SJCRH30 (cell line): ENCODE results near the gene MCHR2. TPM values are rescaled to one million over a fixed set of nuclear protein-coding genes. Genes with fewer than 3 reads are reported as not detected.
"Not testable (repeated sequence)": the region's sequence is repeated elsewhere in the genome, so short reads cannot be mapped to it uniquely, and the experiment has no call there.

Experiments
- DNase-seq, 2 experiments: peaks; one replicate each; pipeline ENCODE4 v3.0.0-alpha.2; 2015 to 2020
- H3K27ac ChIP-seq: fragments of 250-450 bp; sonication (Bioruptor Pico); 2 replicates; pipeline ENCODE4 v1.5.1; 2020; ENCODE audit warnings: mild to moderate bottlenecking, moderate library complexity
- H3K27me3 ChIP-seq: fragments of 250-450 bp; sonication (Bioruptor Pico); 2 replicates; pipeline ENCODE4 v1.5.1; 2020; ENCODE audit warnings: mild to moderate bottlenecking, moderate library complexity
- H3K36me3 ChIP-seq: fragments of 250-450 bp; sonication (Bioruptor Pico); 2 replicates; pipeline ENCODE4 v1.5.1; 2020; ENCODE audit warnings: mild to moderate bottlenecking, moderate library complexity
- H3K4me1 ChIP-seq: fragments of 250-450 bp; sonication (Bioruptor Pico); 2 replicates; pipeline ENCODE4 v1.5.1; 2020; ENCODE audit warnings: mild to moderate bottlenecking, moderate library complexity
- H3K4me3 ChIP-seq: fragments of 250-450 bp; sonication (Bioruptor Pico); 2 replicates; pipeline ENCODE4 v1.5.1; 2020; ENCODE audit warnings: mild to moderate bottlenecking, moderate library complexity
- H3K9me3 ChIP-seq: fragments of 250-450 bp; sonication (Bioruptor Pico); replicated peaks from 2 replicates; pipeline ENCODE4 v1.5.1; 2020; ENCODE audit warnings: mild to moderate bottlenecking, moderate library complexity
- total RNA-seq: library from RNA; depleted of rRNA; stranded (reverse); fragments of >200 nt; shearing (Covaris generic); gene quantifications from 2 replicates; pipeline ENCODE4 v1.2.3, GENCODE V29; 2014; rRNA removed

The MCHR2 gene
- not detected in 2 replicates for total RNA-seq

- no peak within 1 kb of the TSS for H3K4me3 ChIP-seq
- no peaks in the 10 kb centered on the region for H3K36me3 ChIP-seq
These were observed at the start of gene MCHR2 for GRCh38 chr6:99993533-99994251. MCHR2 (minus strand) TSS chr6:99994223; CDS start chr6:99956147, 38,076 bp downstream.

GRCh38 chr6:100038546-100038945, 44.5 kb upstream of the MCHR2 start:
- H3K27ac ChIP-seq, H3K27me3 ChIP-seq, H3K36me3 ChIP-seq, H3K4me1 ChIP-seq, H3K9me3 ChIP-seq, H3K4me3 ChIP-seq, DNase-seq: not testable (repeated sequence)

More at GRCh38 chr6:99993533-99994251, at the start of gene MCHR2:
- DNase-seq, result no peak
- Histone ChIP-seq H3K27me3 (no peaks in the 10 kb centered on the region), H3K4me1 (no peaks in the 10 kb centered on the region), H3K27ac (no peak within 1 kb of the TSS), H3K9me3 (no peaks in the 10 kb centered on the region)

- Histone ChIP-seq H3K4me1 (no peaks in the 10 kb centered on the region), H3K9me3 (peaks cover 3% of the 10 kb centered on the region; the same call in 1 of the 2 replicates), H3K27me3 (no peaks in the 10 kb centered on the region), H3K36me3 (no peaks in the 10 kb centered on the region), H3K4me3 (no peak overlapping the region), H3K27ac (no peak overlapping the region)
- no peak for DNase-seq
These were observed 42.0 kb upstream of the MCHR2 start for GRCh38 chr6:100035873-100036653.

- no peak overlapping the region for H3K4me3 ChIP-seq
- no peaks in the 10 kb centered on the region for H3K9me3 ChIP-seq
- 0 out of 2 replicates have a peak, but pooled peaks cover 9% of the 10 kb centered on the region for H3K27me3 ChIP-seq
- H3K4me1 ChIP-seq, result no peaks in the 10 kb centered on the region
- H3K36me3 ChIP-seq, result no peaks in the 10 kb centered on the region
- no peak for DNase-seq
- no peak overlapping the region for H3K27ac ChIP-seq
These were observed 29.8 kb upstream of the MCHR2 start for GRCh38 chr6:100023798-100024197.

- no peak for DNase-seq
- Histone ChIP-seq H3K27ac (no peak overlapping the region), H3K36me3 (no peaks in the 10 kb centered on the region), H3K27me3 (0 out of 2 replicates have a peak, but pooled peaks cover 9% of the 10 kb centered on the region), H3K9me3 (peaks cover under 1% of the 10 kb centered on the region; the same call in 1 of the 2 replicates), H3K4me1 (no peaks in the 10 kb centered on the region), H3K4me3 (no peak overlapping the region)
These were observed 28.8 kb upstream of the MCHR2 start for GRCh38 chr6:100022847-100023246.

GRCh38 chr6:100008857-100009256, 14.8 kb upstream of the MCHR2 start:
- DNase-seq, result no peak
- no peak overlapping the region for H3K27ac ChIP-seq
- H3K27me3 ChIP-seq, result no peaks in the 10 kb centered on the region; the same call in 1 of the 2 replicates
- no peaks in the 10 kb centered on the region for H3K36me3 ChIP-seq
- no peaks in the 10 kb centered on the region for H3K4me1 ChIP-seq
- H3K9me3 ChIP-seq, result no peaks in the 10 kb centered on the region
- no peak overlapping the region for H3K4me3 ChIP-seq

GRCh38 chr6:100001915-100002388, 7.9 kb upstream of the MCHR2 start:
- no peak overlapping the region for H3K4me3 ChIP-seq
- H3K36me3 ChIP-seq, result no peaks in the 10 kb centered on the region
- no peak overlapping the region for H3K27ac ChIP-seq
- no peaks in the 10 kb centered on the region for H3K27me3 ChIP-seq
- DNase-seq, result peak; percentile 25 to 75
- no peaks in the 10 kb centered on the region for H3K9me3 ChIP-seq
- no peaks in the 10 kb centered on the region for H3K4me1 ChIP-seq

- Histone ChIP-seq H3K36me3 (no peaks in the 10 kb centered on the region), H3K27me3 (no peaks in the 10 kb centered on the region), H3K4me3 (no peak overlapping the region), H3K9me3 (no peaks in the 10 kb centered on the region), H3K4me1 (no peaks in the 10 kb centered on the region), H3K27ac (no peak overlapping the region)
- no peak for DNase-seq
These were observed 3.1 kb upstream of the MCHR2 start for GRCh38 chr6:99997141-99997540.

GRCh38 chr6:99995916-99996315, 1.9 kb upstream of the MCHR2 start:
- H3K4me3 ChIP-seq, result no peak overlapping the region
- H3K27me3 ChIP-seq, result no peaks in the 10 kb centered on the region
- H3K27ac ChIP-seq, result no peak overlapping the region
- H3K9me3 ChIP-seq, result no peaks in the 10 kb centered on the region
- no peaks in the 10 kb centered on the region for H3K4me1 ChIP-seq
- no peaks in the 10 kb centered on the region for H3K36me3 ChIP-seq
- no peak for DNase-seq

- H3K4me3 ChIP-seq, result no peak overlapping the region
- no peaks in the 10 kb centered on the region for H3K36me3 ChIP-seq
- no peak for DNase-seq
- H3K27ac ChIP-seq, result no peak overlapping the region
- no peaks in the 10 kb centered on the region for H3K9me3 ChIP-seq
- no peaks in the 10 kb centered on the region for H3K27me3 ChIP-seq
- no peaks in the 10 kb centered on the region for H3K4me1 ChIP-seq
These were observed 884 bp downstream of the MCHR2 start for GRCh38 chr6:99993146-99993532.

GRCh38 chr6:99991955-99992354, 2.1 kb downstream of the MCHR2 start:
- Histone ChIP-seq H3K4me3 (no peak overlapping the region), H3K9me3 (no peaks in the 10 kb centered on the region), H3K4me1 (no peaks in the 10 kb centered on the region), H3K36me3 (no peaks in the 10 kb centered on the region), H3K27me3 (no peaks in the 10 kb centered on the region), H3K27ac (no peak overlapping the region)
- no peak for DNase-seq

GRCh38 chr6:99980741-99981140, 13.3 kb downstream of the MCHR2 start:
- no peak overlapping the region for H3K4me3 ChIP-seq
- H3K27me3 ChIP-seq, result no peaks in the 10 kb centered on the region; the same call in 1 of the 2 replicates
- H3K27ac ChIP-seq, result no peak overlapping the region
- H3K9me3 ChIP-seq, result no peaks in the 10 kb centered on the region
- no peaks in the 10 kb centered on the region for H3K36me3 ChIP-seq
- no peaks in the 10 kb centered on the region for H3K4me1 ChIP-seq
- no peak for DNase-seq

GRCh38 chr6:99979953-99980352, 14.1 kb downstream of the MCHR2 start:
- no peaks in the 10 kb centered on the region for H3K36me3 ChIP-seq
- H3K4me1 ChIP-seq, result no peaks in the 10 kb centered on the region
- H3K9me3 ChIP-seq, result no peaks in the 10 kb centered on the region
- H3K4me3 ChIP-seq, result no peak overlapping the region
- H3K27me3 ChIP-seq, result no peaks in the 10 kb centered on the region; the same call in 1 of the 2 replicates
- no peak overlapping the region for H3K27ac ChIP-seq
- no peak for DNase-seq

- Histone ChIP-seq H3K9me3 (no peaks in the 10 kb centered on the region), H3K27me3 (no peaks in the 10 kb centered on the region), H3K4me1 (no peaks in the 10 kb centered on the region), H3K36me3 (no peaks in the 10 kb centered on the region), H3K27ac (no peak overlapping the region), H3K4me3 (no peak overlapping the region)
- no peak for DNase-seq
These were observed 27.0 kb downstream of the MCHR2 start for GRCh38 chr6:99967052-99967451.

- Histone ChIP-seq H3K4me3 (no peak overlapping the region), H3K9me3 (no peaks in the 10 kb centered on the region; the same call in 1 of the 2 replicates), H3K4me1 (no peaks in the 10 kb centered on the region), H3K36me3 (no peaks in the 10 kb centered on the region), H3K27ac (no peak overlapping the region), H3K27me3 (no peaks in the 10 kb centered on the region)
- no peak for DNase-seq
These were observed 34.0 kb downstream of the MCHR2 start for GRCh38 chr6:99960027-99960426.
